ENCODE measurements around the gene TEKT3.

The TEKT3 gene

DNA sequence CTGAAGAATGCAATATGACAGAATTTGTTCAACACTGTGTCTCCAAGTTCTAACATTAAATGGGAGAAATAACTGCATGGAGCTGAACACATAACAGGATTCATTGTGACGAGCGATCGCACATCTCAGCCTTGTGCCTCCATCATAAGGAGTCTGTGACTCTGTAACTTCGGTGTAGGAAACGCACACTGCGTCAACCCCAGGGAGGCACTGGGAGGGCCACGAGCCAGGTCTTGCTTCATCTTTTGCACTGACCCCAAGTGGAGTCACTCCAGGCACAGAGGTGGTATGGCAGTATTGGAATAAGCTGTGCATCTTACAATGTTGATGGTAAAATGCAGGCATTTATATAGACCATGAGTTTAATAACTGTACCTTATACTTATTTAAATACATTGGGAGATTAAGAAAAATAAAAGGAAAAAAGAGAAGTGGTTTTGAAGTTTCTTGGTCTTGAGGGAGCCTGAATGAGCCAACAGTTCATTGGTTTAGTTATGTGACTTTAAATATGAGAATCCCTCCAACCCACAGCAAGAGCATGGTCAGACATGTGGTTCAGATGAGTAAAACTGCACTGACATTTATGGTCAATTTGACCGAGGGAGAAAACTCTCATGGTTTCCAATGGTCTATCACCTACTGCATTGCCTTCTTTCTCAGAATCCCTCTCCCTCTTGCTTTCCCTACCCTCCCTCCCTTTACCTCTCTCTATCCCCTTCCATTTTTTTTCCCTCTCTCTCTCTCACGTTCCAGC is 70.6 kb downstream of the TEKT3 start:
- Mint-ChIP-seq H3K27me3 (peaks cover 21% of the 10 kb centered on the region), H3K4me3 (no peak overlapping the region), H3K36me3 (ENCODE audit: low read depth) (no peaks in the 10 kb centered on the region), H3K4me1 (peaks cover 4% of the 10 kb centered on the region), H3K27ac (peak overlapping the region; percentile 44), H3K9me3 (peaks cover 11% of the 10 kb centered on the region)
- DNase-seq = no peak
- ATAC-seq = peak; percentile 52

DNA sequence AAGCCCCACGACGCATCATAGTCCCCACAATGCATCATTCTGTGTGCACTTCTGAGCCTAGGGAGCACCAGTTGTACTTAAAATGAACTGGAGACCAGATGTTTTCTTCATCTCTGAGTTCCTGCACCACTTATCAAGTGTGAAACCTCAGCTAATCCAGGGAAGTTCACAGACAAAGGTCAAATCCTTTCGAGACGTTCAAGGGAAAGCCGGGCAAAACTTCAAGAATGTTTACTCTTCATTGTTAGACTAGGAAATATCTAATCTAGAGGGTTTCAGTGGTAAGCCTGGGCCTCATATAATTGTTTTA is 71.7 kb downstream of the TEKT3 start:
- Mint-ChIP-seq H3K9me3 (peaks cover 3% of the 10 kb centered on the region), H3K4me1 (peaks cover 4% of the 10 kb centered on the region), H3K36me3 (ENCODE audit: low read depth) (no peaks in the 10 kb centered on the region)

DNA sequence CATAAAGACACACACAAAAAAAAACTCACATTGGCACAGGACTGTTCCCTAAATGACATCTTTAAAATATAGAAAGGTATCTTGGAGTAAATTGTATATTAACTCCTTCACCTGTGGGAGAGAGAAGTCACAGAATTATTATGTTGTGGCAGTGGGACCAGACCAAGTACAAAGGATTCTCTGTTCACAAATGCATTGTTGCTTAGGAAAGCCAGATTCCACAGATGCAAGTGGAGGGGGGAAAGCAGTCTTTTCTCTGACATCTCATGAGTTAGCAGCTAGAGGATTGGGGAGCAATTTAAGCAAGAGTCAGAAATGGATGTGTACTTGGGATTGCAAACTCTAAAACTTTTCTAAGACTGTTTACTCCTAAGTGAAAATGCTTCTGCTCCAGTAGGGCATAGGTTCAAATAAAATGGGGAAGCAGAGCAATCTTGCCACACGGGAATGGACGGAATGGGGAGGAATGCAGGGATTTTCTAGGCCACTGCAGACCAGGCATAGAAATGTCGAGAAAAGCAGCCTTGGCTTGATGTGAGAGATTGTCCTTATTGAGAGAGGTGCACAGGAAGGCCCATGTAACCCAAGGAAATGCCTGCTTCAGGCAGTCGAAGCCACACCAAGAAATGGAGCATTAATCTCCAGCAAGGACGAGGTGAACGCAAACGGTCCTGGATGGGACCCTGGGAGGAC is 72.2 kb downstream of the TEKT3 start:
- H3K4me3 Mint-ChIP-seq = no peak overlapping the region
- H3K9me3 Mint-ChIP-seq = no peaks in the 10 kb centered on the region
- H3K27ac Mint-ChIP-seq = no peak overlapping the region
- no peak for ATAC-seq
- peaks cover 4% of the 10 kb centered on the region for H3K4me1 Mint-ChIP-seq
- no peak for DNase-seq
- H3K36me3 Mint-ChIP-seq (ENCODE audit: low read depth) = no peaks in the 10 kb centered on the region
- peaks cover 36% of the 10 kb centered on the region for H3K27me3 Mint-ChIP-seq

More for the DNA sequence above, 71.7 kb downstream of the TEKT3 start:
- ATAC-seq = no peak
- H3K27ac Mint-ChIP-seq = no peak overlapping the region
- no peak for DNase-seq
- no peak overlapping the region for H3K4me3 Mint-ChIP-seq
- H3K27me3 Mint-ChIP-seq = peaks cover 31% of the 10 kb centered on the region

DNA sequence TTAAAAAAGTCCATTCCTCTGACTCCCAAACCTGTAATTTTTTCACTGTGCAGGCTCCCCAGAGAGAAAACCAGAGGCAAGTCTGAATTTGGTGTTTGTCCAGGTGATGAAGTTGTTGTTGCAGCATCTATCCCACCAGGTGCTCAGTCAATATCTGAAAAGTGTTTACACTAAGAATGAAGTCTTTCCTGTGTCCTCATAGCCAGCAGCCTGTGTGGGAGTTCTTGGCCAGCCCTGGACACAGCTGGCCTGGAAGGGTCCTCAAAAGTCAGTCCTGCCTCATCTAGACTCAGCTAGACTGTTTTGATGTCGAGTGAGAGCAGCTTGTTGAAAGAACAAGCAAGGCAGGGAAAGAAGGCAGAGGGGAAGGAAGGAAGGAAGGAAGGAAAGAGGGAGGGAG is 72.9 kb downstream of the TEKT3 start:
- Mint-ChIP-seq H3K27ac (no peak overlapping the region), H3K36me3 (ENCODE audit: low read depth) (no peaks in the 10 kb centered on the region), H3K9me3 (no peaks in the 10 kb centered on the region), H3K4me3 (no peak overlapping the region), H3K4me1 (peaks cover 4% of the 10 kb centered on the region), H3K27me3 (peaks cover 43% of the 10 kb centered on the region)
- no peak for DNase-seq
- no peak for ATAC-seq

DNA sequence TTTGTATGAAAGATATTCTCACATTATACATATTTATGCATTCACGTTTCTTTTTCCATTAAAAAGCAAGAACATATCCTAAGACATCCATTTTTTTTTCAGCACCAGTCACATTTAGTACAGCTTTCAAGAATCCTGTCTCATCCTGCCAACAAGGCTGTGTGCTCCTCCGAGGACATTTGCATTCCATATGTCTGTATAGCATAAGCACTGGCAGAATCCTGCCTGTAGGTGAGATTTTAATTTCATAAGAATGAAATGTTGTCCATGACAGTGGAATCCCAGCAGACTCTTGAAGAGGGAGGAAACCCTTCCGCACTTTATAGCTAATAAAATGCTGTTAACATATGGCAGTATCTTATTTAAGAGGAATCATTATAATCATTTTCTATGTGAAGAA is 73.4 kb downstream of the TEKT3 start:
- Mint-ChIP-seq H3K27ac (no peak overlapping the region), H3K9me3 (no peaks in the 10 kb centered on the region), H3K4me3 (no peak overlapping the region), H3K4me1 (peaks cover 4% of the 10 kb centered on the region), H3K36me3 (ENCODE audit: low read depth) (no peaks in the 10 kb centered on the region), H3K27me3 (peaks cover 48% of the 10 kb centered on the region)
- no peak for DNase-seq
- no peak for ATAC-seq

DNA sequence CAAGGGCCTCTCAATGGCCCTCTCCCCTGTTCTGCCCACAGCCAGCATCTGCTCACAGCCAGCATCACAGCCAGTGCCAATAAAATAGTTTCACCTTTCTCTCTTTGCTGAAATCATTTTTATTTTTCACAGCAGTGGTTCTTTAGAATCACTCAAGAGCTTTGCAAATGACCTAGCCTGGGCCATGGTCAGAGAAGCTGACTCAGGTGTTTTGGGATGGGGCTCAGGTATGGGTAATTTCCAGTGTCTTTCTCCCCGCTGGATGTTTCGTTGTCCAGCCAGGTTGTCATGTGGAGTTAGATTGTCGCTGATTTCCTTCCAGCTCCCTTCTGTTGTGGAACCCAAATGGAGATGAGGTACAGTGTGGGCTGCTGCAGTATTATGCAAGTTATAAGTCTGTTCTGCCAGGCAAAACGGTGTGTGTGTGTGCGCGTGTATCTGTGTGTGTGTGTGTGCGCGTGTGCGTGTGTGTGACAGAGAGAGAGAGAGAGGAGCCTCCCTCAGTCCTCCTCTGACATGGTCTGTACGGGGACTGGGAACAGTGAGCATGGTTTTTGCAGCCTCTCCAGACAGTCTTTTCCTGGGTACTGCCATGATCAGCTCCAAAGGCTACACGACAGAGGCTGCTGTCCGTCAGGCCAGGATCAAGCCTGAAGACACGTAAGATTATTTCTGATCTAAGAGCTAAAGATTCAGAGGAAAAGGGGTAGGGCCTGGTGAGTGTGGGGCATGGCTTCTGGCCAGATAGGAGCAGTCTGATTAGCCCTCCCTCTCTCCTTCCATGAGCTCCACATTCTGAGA is 74.9 kb downstream of the TEKT3 start:
- no peaks in the 10 kb centered on the region for H3K9me3 Mint-ChIP-seq
- no peak for DNase-seq
- ATAC-seq = no peak
- no peak overlapping the region for H3K27ac Mint-ChIP-seq
- H3K27me3 Mint-ChIP-seq = peaks cover 62% of the 10 kb centered on the region
- H3K36me3 Mint-ChIP-seq (ENCODE audit: low read depth) = no peaks in the 10 kb centered on the region
- H3K4me1 Mint-ChIP-seq = peaks cover 6% of the 10 kb centered on the region
- no peak overlapping the region for H3K4me3 Mint-ChIP-seq

DNA sequence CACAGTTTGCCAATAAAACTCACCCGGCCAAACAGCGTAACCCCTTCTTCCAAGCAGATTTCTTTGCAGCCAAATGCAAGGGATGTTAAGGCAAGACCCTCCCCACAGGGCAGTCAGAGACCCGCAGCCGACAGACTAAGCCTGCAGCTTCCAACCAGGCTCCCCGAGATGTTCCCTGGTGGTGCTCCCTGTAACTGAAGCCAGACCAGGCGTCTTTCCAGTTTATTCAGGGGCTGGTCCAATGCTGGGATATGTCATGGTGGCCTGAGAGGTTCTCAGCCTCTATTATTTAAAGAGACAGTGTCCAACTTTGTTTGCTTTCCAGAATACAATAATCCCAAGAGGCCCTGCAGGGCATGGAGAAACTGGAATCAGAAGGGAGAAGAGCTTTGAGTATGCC is 76.3 kb downstream of the TEKT3 start, which contains the start of gene PMP22:
TSS of gene PMP22 (minus strand) at position 196 of the 400 bp plus-strand sequence. CDS start 4,599 bp downstream, outside the sequence.
- ATAC-seq = no peak
- Mint-ChIP-seq H3K27me3 (peaks cover 75% of the 10 kb centered on the region), H3K9me3 (no peaks in the 10 kb centered on the region), H3K4me1 (peaks cover 10% of the 10 kb centered on the region), H3K4me3 (no peak within 1 kb of the TSS), H3K27ac (no peak within 1 kb of the TSS), H3K36me3 (ENCODE audit: low read depth) (no peaks in the 10 kb centered on the region)
- DNase-seq = no peak

DNA sequence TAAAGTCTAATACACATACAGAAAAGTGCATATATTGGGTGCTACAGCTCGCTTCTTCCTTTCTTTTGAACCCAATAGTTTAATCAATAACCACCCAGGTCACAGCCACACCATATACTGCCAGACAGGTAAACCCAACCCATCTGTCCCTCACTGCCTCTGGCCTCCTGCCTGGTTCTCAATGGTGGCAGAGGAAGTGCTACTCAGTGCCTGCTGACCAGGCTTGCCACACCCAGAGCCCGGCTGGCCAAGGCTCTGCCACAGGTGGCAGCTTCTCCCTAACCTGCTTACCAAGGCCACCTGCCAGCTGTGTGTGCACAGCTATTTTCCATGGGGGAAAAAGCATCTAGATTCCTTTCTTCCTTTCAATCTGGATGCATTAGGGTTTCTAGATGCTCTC is 76.9 kb downstream of the TEKT3 start:
- ATAC-seq (no peak), DNase-seq (no peak)
- Mint-ChIP-seq H3K4me1 (peaks cover 11% of the 10 kb centered on the region), H3K27me3 (peaks cover 81% of the 10 kb centered on the region), H3K36me3 (ENCODE audit: low read depth) (no peaks in the 10 kb centered on the region), H3K9me3 (no peaks in the 10 kb centered on the region), H3K4me3 (no peak overlapping the region), H3K27ac (no peak overlapping the region)

DNA sequence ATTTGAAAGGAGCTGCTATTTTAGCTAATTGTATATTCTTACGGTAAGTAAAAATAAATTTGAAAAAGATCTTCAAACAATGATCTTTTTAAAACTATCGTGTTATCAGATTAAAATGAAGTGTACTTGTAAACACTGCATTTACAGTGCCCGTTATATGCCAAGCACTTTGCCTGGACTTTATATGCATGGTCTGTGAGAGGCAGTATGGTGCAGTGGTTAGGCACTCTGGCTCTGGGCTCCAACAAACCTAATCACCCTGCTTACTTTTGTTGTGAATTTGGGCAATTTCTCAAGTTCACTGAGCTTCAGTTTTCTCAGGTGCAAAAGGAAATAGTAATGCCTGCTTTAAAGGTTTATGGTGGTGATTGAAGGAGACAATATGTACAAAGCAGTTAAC is 77.7 kb downstream of the TEKT3 start:
- Mint-ChIP-seq H3K9me3 (no peaks in the 10 kb centered on the region), H3K36me3 (ENCODE audit: low read depth) (no peaks in the 10 kb centered on the region), H3K27me3 (peaks cover 89% of the 10 kb centered on the region), H3K4me3 (no peak overlapping the region), H3K27ac (no peak overlapping the region), H3K4me1 (peaks cover 11% of the 10 kb centered on the region)
- ATAC-seq (no peak), DNase-seq (no peak)

DNA sequence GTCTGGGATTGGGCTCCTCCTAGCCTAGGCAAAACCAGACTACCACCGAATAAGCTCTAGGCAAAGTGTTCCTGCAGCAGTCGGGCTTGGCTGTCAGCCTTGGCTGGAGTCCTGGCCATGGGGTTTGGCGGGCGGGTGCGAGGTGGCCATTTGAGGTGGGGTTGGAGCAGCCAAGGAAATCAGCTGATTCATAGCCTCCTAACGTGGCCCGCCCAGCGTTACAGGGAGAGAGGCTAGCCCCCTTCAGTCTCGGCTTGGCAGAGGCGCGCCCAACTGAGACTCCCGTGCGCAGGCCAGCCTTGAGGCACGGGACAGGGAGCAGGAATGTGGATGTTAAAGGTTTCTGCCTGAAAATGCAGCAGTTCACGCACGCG is 78.2 kb downstream of the TEKT3 start:
- H3K27ac Mint-ChIP-seq = no peak overlapping the region
- H3K4me1 Mint-ChIP-seq = peaks cover 11% of the 10 kb centered on the region
- no peak overlapping the region for H3K4me3 Mint-ChIP-seq
- no peaks in the 10 kb centered on the region for H3K9me3 Mint-ChIP-seq
- no peak for DNase-seq
- ATAC-seq = no peak
- no peaks in the 10 kb centered on the region for H3K36me3 Mint-ChIP-seq (ENCODE audit: low read depth)
- H3K27me3 Mint-ChIP-seq = peaks cover 90% of the 10 kb centered on the region

DNA sequence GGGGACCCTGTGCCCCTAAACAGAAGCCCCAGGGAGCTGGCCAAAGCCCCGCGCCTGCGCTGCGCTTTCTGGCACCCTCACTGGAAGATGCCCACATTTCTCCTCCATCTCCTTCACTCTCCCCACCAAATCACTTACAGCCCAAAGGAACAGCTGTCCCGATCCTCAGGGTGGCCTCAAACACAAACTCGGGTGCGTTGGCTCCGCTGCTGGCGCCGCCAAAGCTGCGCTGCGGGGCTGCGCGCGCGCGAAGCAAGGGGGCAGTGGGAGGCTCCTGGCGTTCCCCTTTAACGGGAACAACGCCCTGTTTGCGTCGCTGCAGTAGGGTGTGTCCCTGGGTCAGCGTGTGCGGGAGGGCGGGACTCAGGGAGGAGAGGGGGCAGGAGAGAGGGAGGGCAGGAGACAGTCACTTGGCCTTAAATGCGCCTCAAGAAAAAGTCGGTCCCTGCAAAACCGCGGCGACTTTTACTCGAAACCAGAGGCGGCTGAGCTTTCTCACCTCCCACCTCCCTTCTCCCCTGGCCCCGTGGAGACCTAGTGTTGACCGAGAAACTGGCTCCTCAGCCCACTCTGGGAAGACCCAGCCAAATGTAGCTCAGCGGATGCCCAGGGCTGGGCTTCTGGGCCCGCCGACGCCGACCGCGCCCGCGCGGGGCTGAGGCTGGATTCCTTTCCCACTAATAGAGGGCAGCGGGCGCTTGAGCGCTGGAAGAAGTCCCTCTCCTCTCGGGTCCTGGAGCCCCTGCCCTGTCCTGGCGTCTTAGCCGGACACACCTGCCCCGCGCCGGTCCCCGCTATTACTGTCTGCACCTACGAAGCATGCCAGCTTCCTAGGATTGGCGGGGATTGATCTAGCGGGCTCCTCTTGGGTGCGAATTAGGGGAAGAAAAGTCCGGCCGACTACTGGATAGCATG is 78.8 kb downstream of the TEKT3 start:
- Mint-ChIP-seq H3K36me3 (ENCODE audit: low read depth) (no peaks in the 10 kb centered on the region), H3K9me3 (no peaks in the 10 kb centered on the region), H3K27me3 (peaks cover 90% of the 10 kb centered on the region), H3K27ac (no peak overlapping the region), H3K4me1 (peaks cover 16% of the 10 kb centered on the region), H3K4me3 (peak overlapping the region; percentile 53)
- peak; percentile 48 for ATAC-seq
- peak; percentile 25 for DNase-seq

DNA sequence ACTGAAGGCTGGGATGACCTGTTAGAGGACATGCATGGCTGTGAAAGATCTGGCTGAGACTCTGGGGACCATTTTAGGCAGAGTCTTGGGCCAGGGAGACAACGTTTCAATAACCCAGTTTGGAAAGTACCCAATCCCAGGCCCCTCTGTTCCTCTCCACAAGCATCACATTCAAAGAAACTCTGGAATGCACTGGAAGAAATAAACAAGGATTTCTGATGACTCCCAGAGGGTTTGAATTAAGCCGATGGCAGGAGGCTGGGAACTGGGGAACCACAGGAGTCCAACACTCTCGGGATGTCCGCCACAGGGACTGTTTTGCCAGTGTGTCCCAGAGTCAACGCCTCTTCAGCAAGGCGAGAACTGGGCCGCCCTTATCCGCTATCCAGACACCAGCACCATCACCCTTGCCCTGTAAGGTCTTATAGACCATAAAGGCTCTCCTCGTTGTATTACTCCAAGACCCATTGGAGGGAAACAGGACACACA is 79.6 kb downstream of the TEKT3 start:
- Mint-ChIP-seq H3K27ac (no peak overlapping the region), H3K4me3 (peak overlapping the region; percentile 53), H3K4me1 (peaks cover 22% of the 10 kb centered on the region), H3K36me3 (ENCODE audit: low read depth) (no peaks in the 10 kb centered on the region), H3K9me3 (no peaks in the 10 kb centered on the region), H3K27me3 (peaks cover 89% of the 10 kb centered on the region)
- no peak for DNase-seq
- ATAC-seq = no peak

DNA sequence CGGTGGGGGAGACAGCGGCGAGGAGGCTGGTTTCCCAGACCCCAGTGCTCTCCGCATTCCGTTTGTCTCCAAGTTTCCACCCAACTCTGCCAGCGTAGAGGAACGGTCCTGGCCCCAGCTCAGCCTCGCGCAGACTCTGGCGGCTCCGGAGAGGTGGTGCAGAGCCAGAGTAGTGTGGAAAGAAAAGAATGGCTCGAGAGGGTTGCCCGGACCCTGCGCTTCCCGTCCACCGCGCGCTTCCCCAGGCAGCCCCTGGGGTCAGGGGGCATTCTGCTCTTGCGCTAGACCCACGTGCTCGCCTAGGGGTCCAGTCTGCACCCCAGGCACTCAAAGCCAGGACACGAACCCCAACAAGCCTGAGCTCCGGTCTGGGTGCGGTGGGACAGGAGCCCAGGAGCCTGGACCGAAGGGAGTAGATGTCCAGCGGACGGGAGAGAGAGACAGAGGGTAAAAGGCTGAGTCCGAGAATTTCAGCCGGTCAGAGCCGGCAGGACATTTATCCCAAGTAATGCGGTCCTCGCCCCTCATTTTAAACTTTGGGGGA is 80.1 kb downstream of the TEKT3 start:
- Mint-ChIP-seq H3K4me3 (peak overlapping the region; percentile 77), H3K4me1 (peaks cover 25% of the 10 kb centered on the region), H3K36me3 (ENCODE audit: low read depth) (no peaks in the 10 kb centered on the region), H3K27ac (no peak overlapping the region), H3K27me3 (peaks cover 90% of the 10 kb centered on the region), H3K9me3 (no peaks in the 10 kb centered on the region)
- DNase-seq = peak; percentile 12
- ATAC-seq = peak; percentile 27

All from activated naive CD8-positive, alpha-beta T cell treated with anti-CD3 and anti-CD28 coated beads, Interleukin-2, amount 50 U/mL, for 24 hours (primary cell).